Endothelial cell (in vitro differentiated cells): ENCODE results near the gene RNF146. TPM values are rescaled to one million over a fixed set of nuclear protein-coding genes. Genes with fewer than 3 reads are reported as not detected.
"Not testable (repeated sequence)": the region's sequence is repeated elsewhere in the genome, so short reads cannot be mapped to it uniquely, and the experiment has no call there.

ENCODE experiments used
- DNase-seq: peaks from one replicate; pipeline ENCODE4 v3.0.0; 2021; ENCODE audit warnings: low spot score
- H3K27ac Mint-ChIP-seq: one replicate; pipeline ENCODE4 v1.8.0; 2021; ENCODE audit warnings: mixed read lengths, inconsistent platforms; ENCODE audit not compliant: unreplicated experiment
- H3K27me3 Mint-ChIP-seq: one replicate; pipeline ENCODE4 v1.8.0; 2021; ENCODE audit warnings: mild to moderate bottlenecking, moderate library complexity, mixed read lengths, inconsistent platforms; ENCODE audit not compliant: unreplicated experiment
- H3K36me3 Mint-ChIP-seq: one replicate; pipeline ENCODE4 v1.8.0; 2021; ENCODE audit warnings: mild to moderate bottlenecking, low read depth, mixed read lengths, inconsistent platforms; ENCODE audit not compliant: unreplicated experiment
- H3K4me1 Mint-ChIP-seq: one replicate; pipeline ENCODE4 v1.8.0; 2021; ENCODE audit warnings: mild to moderate bottlenecking, mixed read lengths, inconsistent platforms; ENCODE audit not compliant: unreplicated experiment
- H3K4me3 Mint-ChIP-seq: one replicate; pipeline ENCODE4 v1.8.0; 2021; ENCODE audit warnings: mild to moderate bottlenecking, mixed read lengths, inconsistent platforms; ENCODE audit not compliant: unreplicated experiment
- H3K9me3 Mint-ChIP-seq: one replicate; pipeline ENCODE4 v1.8.0; 2021; ENCODE audit warnings: mixed read lengths, inconsistent platforms; ENCODE audit not compliant: unreplicated experiment
- CTCF ChIP-seq: fragments of 200-600 bp; sonication (generic); IDR thresholded peaks from one replicate; pipeline ENCODE4 v1.5.0; 2021; ENCODE audit warnings: antibody characterized with exemption; ENCODE audit not compliant: unreplicated experiment
- total RNA-seq: library from RNA; stranded (reverse); fragmentation: NEBNext Ultra II Directional; extraction: Animal tissue kit (Norgen Biotek cat#: 25700); gene quantifications from one replicate; pipeline ENCODE4 v1.2.1, GENCODE V29; 2021; ENCODE audit not compliant: unreplicated experiment

Gene RNF146
- total RNA-seq, 1 donor from 2014 or later = 68.6 TPM

GRCh38 chr6:127319686-127320085, 53.0 kb downstream of the RNF146 start:
- H3K9me3 Mint-ChIP-seq = no peaks in the 10 kb centered on the region
- no peak for TF ChIP-seq CTCF
- H3K4me3 Mint-ChIP-seq = no peak overlapping the region
- H3K27me3 Mint-ChIP-seq = no peaks in the 10 kb centered on the region
- H3K4me1 Mint-ChIP-seq = peaks cover 17% of the 10 kb centered on the region
- DNase-seq = no peak
- peaks cover 13% of the 10 kb centered on the region for H3K36me3 Mint-ChIP-seq
- H3K27ac Mint-ChIP-seq = peak overlapping the region; percentile 98

- Mint-ChIP-seq H3K4me3 (no peak overlapping the region), H3K36me3 (peaks cover 35% of the 10 kb centered on the region), H3K4me1 (peaks cover 54% of the 10 kb centered on the region), H3K9me3 (no peaks in the 10 kb centered on the region), H3K27ac (no peak overlapping the region), H3K27me3 (no peaks in the 10 kb centered on the region)
- no peak for TF ChIP-seq CTCF
- DNase-seq = no peak
These were observed 61.5 kb downstream of the RNF146 start for GRCh38 chr6:127328043-127328609.

GRCh38 chr6:127331256-127331655, 64.6 kb downstream of the RNF146 start:
- H3K4me1 Mint-ChIP-seq = peaks cover 61% of the 10 kb centered on the region
- peaks cover 12% of the 10 kb centered on the region for H3K36me3 Mint-ChIP-seq
- not testable (repeated sequence) for H3K27me3 Mint-ChIP-seq, DNase-seq, H3K9me3 Mint-ChIP-seq
- peak overlapping the region; percentile 38 for H3K27ac Mint-ChIP-seq
- H3K4me3 Mint-ChIP-seq = peak overlapping the region; percentile 6

GRCh38 chr6:127332383-127332961, 65.8 kb downstream of the RNF146 start:
- Mint-ChIP-seq H3K9me3 (no peaks in the 10 kb centered on the region), H3K27me3 (peaks cover 4% of the 10 kb centered on the region), H3K4me3 (no peak overlapping the region), H3K4me1 (peaks cover 67% of the 10 kb centered on the region), H3K36me3 (peaks cover 10% of the 10 kb centered on the region), H3K27ac (peak overlapping the region; percentile 68)
- no peak for TF ChIP-seq CTCF
- no peak for DNase-seq

Other genes with a start within 250 kb of the RNF146 start
- gene RSPO3, start 148.2 kb upstream of the RNF146 start, total RNA-seq = 0.59 TPM
- gene ECHDC1, start 76.7 kb downstream of the RNF146 start, total RNA-seq = 84.1 TPM
- gene KIAA0408, start 192.5 kb downstream of the RNF146 start, total RNA-seq = 6.4 TPM